Skeletal muscle cell (primary cell): ENCODE measurements around the gene SLC39A2.
"Not testable (repeated sequence)": the region's sequence is repeated elsewhere in the genome, so short reads cannot be mapped to it uniquely, and the experiment has no call there.

Source experiments
- DNase-seq: peaks from one replicate; pipeline ENCODE4 v3.0.0-alpha.2; 2010; ENCODE audit warnings: low read depth
- H3K4me3 ChIP-seq: 2 replicates; pipeline ENCODE4 v1.5.1; 2011; ENCODE audit warnings: low read depth, mild to moderate bottlenecking, control low read depth, low read length, moderate library complexity

Gene SLC39A2

DNA sequence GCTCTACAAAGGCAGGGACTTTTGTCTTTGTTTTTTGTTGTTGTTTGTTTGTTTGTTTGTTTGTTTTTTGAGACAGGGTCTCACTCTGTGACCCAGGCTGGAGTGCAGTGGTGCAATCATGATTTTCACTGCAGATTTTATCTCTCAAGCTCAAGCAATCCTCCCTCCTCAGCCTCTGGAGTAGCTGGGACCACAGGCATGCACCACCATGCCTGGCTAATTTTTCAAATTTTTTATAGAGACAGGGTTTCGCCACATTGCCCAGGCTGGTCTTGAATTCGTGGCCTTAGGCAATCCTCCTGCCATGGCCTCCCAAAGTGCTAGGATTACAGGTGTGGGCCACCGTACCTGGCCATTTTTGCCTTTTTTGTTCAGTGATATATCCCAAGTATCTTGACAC lies 41.8 kb downstream of the SLC39A2 start:
- H3K4me3 ChIP-seq, DNase-seq: not testable (repeated sequence)

- DNase-seq, result no peak
- no peak within 1 kb of the TSS for H3K4me3 ChIP-seq
Measured at GRCh38 chr14:21041676-21042433, 42.8 kb downstream of the SLC39A2 start, which contains the start of gene RNASE7. TSS of gene RNASE7 (plus strand) at chr14:21042362. CDS start at chr14:21042993, 631 bp downstream.

DNA sequence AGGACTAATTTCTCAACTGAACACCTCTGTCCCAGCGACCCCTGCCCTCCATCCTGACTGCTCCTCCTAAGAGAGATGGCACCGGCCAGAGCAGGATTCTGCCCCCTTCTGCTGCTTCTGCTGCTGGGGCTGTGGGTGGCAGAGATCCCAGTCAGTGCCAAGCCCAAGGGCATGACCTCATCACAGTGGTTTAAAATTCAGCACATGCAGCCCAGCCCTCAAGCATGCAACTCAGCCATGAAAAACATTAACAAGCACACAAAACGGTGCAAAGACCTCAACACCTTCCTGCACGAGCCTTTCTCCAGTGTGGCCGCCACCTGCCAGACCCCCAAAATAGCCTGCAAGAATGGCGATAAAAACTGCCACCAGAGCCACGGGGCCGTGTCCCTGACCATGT lies 43.8 kb downstream of the SLC39A2 start:
- H3K4me3 ChIP-seq, result no peak overlapping the region
- no peak for DNase-seq

DNA sequence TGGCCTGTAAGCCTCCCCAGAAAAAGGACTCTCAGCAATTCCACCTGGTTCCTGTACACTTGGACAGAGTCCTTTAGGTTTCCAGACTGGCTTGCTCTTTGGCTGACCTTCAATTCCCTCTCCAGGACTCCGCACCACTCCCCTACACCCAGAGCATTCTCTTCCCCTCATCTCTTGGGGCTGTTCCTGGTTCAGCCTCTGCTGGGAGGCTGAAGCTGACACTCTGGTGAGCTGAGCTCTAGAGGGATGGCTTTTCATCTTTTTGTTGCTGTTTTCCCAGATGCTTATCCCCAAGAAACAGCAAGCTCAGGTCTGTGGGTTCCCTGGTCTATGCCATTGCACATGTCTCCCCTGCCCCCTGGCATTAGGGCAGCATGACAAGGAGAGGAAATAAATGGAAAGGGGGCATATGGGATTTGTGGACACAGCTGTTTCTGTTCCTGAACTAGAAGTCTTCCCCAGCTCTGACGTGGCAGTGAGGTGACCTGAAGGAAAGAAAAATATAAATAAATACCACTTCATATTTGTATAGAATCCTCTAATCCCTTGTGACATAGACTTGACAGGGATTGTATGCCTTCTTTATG lies 44.4 kb downstream of the SLC39A2 start:
- DNase-seq, result no peak
- H3K4me3 ChIP-seq, result no peak overlapping the region

DNA sequence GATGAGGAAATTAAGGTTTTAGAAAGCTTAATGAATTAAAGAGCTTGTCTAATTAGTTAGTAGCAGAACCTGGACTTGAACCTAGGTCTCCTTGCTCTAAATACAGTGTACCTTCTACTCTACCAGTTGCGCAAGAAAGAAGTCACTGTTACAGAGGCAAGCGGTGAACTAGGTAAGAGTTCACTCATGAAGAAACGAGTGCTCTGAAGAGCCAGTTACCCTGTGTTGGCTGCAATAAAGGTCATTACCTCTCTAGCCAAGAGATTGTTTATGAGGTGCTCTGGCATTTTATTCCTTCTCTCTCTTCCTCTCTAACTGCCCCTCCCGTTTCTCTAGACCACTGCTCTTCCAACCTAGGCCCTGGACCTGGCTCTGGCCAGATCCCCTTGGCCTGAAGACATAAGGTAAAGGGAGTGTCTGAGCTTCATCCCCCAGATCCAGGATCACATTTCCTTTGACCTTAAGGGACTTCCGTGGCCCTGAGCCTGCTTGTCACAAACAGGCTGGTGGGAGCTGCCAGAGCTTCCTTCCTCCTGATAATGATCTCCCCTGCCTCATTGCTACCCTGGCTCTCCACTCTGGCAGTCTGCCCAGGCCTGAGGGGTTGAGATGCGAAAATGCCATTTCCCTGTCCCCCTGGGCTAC lies 45.0 kb downstream of the SLC39A2 start:
- H3K4me3 ChIP-seq, result no peak overlapping the region
- no peak for DNase-seq

DNA sequence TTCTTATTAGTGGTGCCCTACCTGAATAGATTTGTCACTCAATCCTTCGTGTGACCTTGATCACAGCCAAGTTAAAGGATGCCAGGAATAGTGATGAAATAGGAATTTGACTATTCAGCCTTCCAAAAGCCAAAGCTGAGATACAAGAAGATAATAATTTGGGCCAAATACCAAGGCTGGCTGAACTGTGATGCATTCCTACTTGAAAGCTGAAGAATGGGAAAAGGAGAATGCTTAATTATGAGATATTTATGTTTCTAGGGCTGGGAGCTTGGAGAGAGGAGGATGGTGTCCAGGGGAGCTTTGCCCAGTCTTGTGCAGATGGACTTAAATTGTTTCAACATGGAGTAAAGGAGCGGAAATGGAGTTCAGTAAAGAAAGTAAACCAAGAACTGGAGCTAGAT lies 48.3 kb downstream of the SLC39A2 start:
- no peak overlapping the region for H3K4me3 ChIP-seq

DNA sequence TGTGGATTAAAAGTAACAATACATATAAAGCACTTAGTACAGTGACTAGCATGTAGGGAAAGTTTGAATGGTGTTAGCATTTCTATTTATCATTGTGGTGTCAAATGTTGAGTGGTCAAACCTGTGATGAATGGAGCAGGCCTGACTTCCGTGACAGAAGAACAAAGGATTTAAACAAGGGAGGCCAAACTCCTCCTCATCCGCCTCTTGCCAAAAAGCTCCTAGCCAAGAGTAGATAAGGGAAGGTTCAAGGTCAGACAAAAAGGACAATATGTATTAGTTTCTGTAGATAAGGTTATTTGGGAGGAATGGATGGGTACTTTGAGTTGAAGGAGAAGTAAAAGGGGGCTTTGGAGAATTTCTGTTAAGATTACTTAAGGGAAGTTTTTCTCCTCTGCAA lies 49.5 kb downstream of the SLC39A2 start:
- DNase-seq, result no peak
- no peak overlapping the region for H3K4me3 ChIP-seq

More for the DNA sequence above, 48.3 kb downstream of the SLC39A2 start:
- no peak for DNase-seq

DNA sequence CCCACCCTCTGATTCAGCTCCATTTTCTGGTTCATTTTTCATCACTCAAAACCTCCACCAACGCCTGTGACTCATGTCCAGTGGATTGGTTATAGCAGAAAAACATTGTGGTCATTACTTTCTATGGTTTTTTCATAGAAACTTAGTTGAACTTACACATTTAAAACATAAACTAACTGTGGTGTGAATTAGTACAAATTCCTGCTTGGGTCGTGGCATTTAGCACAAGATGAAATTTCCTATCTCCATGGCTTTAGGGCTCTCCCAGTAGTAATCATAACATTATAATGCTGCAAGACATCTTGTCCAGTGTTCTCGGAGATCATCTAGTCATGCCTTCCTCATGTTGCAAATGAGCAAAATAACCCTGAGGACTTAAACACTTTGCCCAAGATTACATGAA lies 50.2 kb downstream of the SLC39A2 start:
- H3K4me3 ChIP-seq, result no peak overlapping the region
- DNase-seq, result no peak

DNA sequence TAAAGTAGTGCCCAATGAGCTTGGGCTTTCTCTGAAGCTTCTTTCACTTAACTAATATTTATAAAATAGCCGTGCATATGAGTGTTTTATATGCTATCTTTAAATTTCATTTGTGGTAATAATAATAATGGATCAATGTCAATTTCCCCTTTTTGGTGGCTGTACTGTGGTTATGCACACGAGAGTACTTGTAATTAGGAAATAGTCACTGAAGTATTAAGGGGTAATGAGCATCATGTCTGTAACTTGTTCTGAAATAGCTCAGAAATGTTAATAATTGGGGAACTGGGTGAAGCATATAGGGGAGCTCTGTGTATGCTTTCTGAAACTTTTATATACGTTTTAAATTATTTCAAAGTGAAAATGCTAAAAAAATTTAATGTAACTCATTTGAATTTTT lies 51.5 kb downstream of the SLC39A2 start:
- DNase-seq, result no peak
- no peak overlapping the region for H3K4me3 ChIP-seq
